H1 (cell line): ENCODE data around the gene RNF212B. TPM values are rescaled to one million over a fixed set of nuclear protein-coding genes. Genes with fewer than 3 reads are reported as not detected.

Experiments used
- CHD1 ChIP-seq: IDR thresholded peaks from 2 replicates; pipeline ENCODE4 v1.6.1; 2012; ENCODE audit warnings: low read depth, low read length, improper control_type of control experiment
- SP1 ChIP-seq: IDR thresholded peaks from 2 replicates; pipeline ENCODE4 v1.6.1; 2011; ENCODE audit warnings: low read depth, low read length
- polyA plus RNA-seq, 7 experiments: library from polyadenylated mRNA; depleted of rRNA in 3 of 7; stranded (reverse) in 5 of 7; unstranded in 2 of 7; fragments of >200 nt in 5 of 7; fragments of 200-250 nt in 2 of 7; gene quantifications; 1 replicate in 5 of 7; 2 replicates in 1 of 7; 4 replicates in 1 of 7; pipeline versions ENCODE4 v1.2.1 to v1.2.3, GENCODE V29; 2011 to 2013; ENCODE audit warnings: missing spikeins in 2 of 7, mixed read lengths in 2 of 7
- total RNA-seq: library from RNA; stranded (reverse); fragmentation: NEBNext Ultra II Directional; extraction: Animal tissue kit (Norgen Biotek cat#: 25700); gene quantifications from 2 replicates; pipeline ENCODE4 v1.2.1, GENCODE V29; 2021
- TF ChIP-seq, protein P1 (sequence below), 3 experiments: IDR thresholded peaks; 1 replicate in 2 of 3; 2 replicates in 1 of 3; pipeline versions ENCODE4 v1.5.1 to v1.6.1; 2011; ENCODE audit warnings: low read length in 3 of 3, mild to moderate bottlenecking in 3 of 3, inconsistent platforms in 2 of 3, low read depth in 1 of 3, moderate library complexity in 1 of 3; ENCODE audit not compliant: insufficient read depth in 1 of 3; ENCODE audit errors: control extremely low read depth in 1 of 3

The RNF212B gene
- total and polyA plus RNA-seq, 2 of the 8 experiments (the other 6 are each of a cell fraction or from before 2014, with no cell fraction given): 0.95 to 1.2 TPM

DNA sequence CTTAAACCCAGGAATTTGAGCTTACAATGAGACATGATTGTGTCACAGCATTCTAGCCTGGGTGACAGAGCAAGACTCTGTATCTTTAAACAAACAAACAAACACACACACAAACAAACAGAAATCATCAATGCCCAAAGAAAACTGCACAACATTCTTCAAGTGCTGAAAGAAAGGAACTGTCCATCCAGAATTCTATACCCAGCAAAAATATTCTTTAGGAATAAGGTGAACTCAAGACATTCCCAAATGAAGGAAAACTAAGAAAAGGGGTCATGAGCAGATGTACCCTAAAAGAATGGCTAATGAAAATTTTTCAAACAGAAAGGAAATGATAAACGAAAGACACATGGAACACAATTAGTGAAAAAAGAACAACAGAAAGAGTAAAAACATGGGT is 22.3 kb upstream of the RNF212B start (continued):
- TF ChIP-seq, protein P1, sequence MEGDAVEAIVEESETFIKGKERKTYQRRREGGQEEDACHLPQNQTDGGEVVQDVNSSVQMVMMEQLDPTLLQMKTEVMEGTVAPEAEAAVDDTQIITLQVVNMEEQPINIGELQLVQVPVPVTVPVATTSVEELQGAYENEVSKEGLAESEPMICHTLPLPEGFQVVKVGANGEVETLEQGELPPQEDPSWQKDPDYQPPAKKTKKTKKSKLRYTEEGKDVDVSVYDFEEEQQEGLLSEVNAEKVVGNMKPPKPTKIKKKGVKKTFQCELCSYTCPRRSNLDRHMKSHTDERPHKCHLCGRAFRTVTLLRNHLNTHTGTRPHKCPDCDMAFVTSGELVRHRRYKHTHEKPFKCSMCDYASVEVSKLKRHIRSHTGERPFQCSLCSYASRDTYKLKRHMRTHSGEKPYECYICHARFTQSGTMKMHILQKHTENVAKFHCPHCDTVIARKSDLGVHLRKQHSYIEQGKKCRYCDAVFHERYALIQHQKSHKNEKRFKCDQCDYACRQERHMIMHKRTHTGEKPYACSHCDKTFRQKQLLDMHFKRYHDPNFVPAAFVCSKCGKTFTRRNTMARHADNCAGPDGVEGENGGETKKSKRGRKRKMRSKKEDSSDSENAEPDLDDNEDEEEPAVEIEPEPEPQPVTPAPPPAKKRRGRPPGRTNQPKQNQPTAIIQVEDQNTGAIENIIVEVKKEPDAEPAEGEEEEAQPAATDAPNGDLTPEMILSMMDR (IDR thresholded peaks at IDR 0.05; ENCODE audit: control extremely low read depth in 1 of 3, insufficient read depth in 1 of 3, low read depth in 1 of 3, low read length in 3 of 3): no peak
- no peak for TF ChIP-seq SP1
- no peak for TF ChIP-seq CHD1
- TF ChIP-seq, all 59 proteins: peak for 0
